ENCODE data around the gene NFKBIE. TPM values are rescaled to one million over a fixed set of nuclear protein-coding genes. Genes with fewer than 3 reads are reported as not detected.

The NFKBIE gene
- total and polyA plus RNA-seq, 4 experiments from 2014 or later: 8.0 to 15.0 (median 10.5) TPM

DNA sequence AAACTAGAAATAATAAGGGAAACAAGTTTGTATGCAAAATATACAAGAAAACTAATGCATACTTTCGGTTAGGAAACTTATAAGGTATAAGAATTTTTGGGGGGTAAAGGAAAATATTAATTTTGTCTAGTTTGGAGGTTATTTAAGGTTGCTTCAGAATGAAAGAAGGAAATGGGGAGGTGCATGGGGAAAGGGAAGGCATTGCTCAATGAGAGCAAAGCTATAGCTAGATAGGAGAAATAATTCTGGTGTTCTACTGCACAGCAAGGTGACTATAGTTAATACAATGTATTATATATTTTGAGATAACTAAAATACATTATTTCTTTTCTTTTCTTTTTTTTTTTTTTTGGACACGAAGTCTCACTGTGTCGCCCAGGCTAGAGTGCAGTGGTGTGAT is 54.1 kb downstream of the NFKBIE start:
- H3K27ac Mint-ChIP-seq: no peak overlapping the region
- no peaks in the 10 kb centered on the region for H3K9me3 ChIP-seq (ENCODE audit: control insufficient read depth in 1 of 2, low read length in 2 of 2)
- H3K27ac ChIP-seq (ENCODE audit: low read depth, low read length): no peak overlapping the region
- DNase-seq: no peak
- no peaks in the 10 kb centered on the region for H3K4me1 ChIP-seq (ENCODE audit: insufficient read depth, low read length)
- H3K4me3 Mint-ChIP-seq: no peak overlapping the region
- H3K36me3 ChIP-seq (ENCODE audit: insufficient read depth, low read length): no peaks in the 10 kb centered on the region
- no peaks in the 10 kb centered on the region for H3K4me1 Mint-ChIP-seq
- ChIA-PET POLR2A (ENCODE audit: partially characterized antibody) (no interaction called here), CTCF (ENCODE audit: partially characterized antibody) (interaction anchor here (1.0 kb wide), 1 partner anchor 10 kb away, joined by 3 read pairs; no protein-coding TSS in a partner anchor)
- H3K27me3 Mint-ChIP-seq: peaks cover 3 to 7% of the 10 kb centered on the region in 2 donors
- intact Hi-C loops (cut with micrococcal nuclease): no loop called here
- H3K36me3 Mint-ChIP-seq: no peaks in the 10 kb centered on the region
- no peak overlapping the region for H3K4me3 ChIP-seq (ENCODE audit: low read length in 2 of 2)
- no peaks in the 10 kb centered on the region for H3K27me3 ChIP-seq (ENCODE audit: insufficient read depth, low read length)
- no peaks in the 10 kb centered on the region for H3K9me3 Mint-ChIP-seq

Other genes starting within 250 kb of the NFKBIE start
- gene MRPL14, start 138.1 kb downstream of the NFKBIE start, total RNA-seq: 10 to 100 TPM; 21.7 to 23.9 TPM
- gene MRPL14, start 138.1 kb downstream of the NFKBIE start, polyA plus RNA-seq: 100 to 1,000 TPM; 103 to 123 TPM
- 10 to 100 TPM; 20.7 to 24.1 TPM for gene TMEM63B, start 138.0 kb downstream of the NFKBIE start, total RNA-seq
- 1 to 10 TPM in 1 of 2 donors, under 1 TPM in 1; 0.91 to 2.3 TPM for gene TMEM63B, start 138.0 kb downstream of the NFKBIE start, polyA plus RNA-seq
- gene CAPN11, start 106.7 kb downstream of the NFKBIE start, total RNA-seq: not detected
- not detected for gene CAPN11, start 106.7 kb downstream of the NFKBIE start, polyA plus RNA-seq
- gene MYMX, start 48.6 kb downstream of the NFKBIE start, total RNA-seq: not detected
- gene MYMX, start 48.6 kb downstream of the NFKBIE start, polyA plus RNA-seq: not detected
- 1 to 10 TPM; 2.1 to 3.1 TPM for gene SLC29A1, start 42.0 kb downstream of the NFKBIE start, total RNA-seq
- gene SLC29A1, start 42.0 kb downstream of the NFKBIE start, polyA plus RNA-seq: 1 to 10 TPM; 3.4 to 3.7 TPM
- 100 to 1,000 TPM; 303 to 324 TPM for gene HSP90AB1, start 18.4 kb downstream of the NFKBIE start, total RNA-seq
- gene HSP90AB1, start 18.4 kb downstream of the NFKBIE start, polyA plus RNA-seq: 100 to 1,000 TPM; 384 to 432 TPM
- 10 to 100 TPM; 20.7 to 20.9 TPM for gene SLC35B2, start 8.0 kb downstream of the NFKBIE start, total RNA-seq
- gene SLC35B2, start 8.0 kb downstream of the NFKBIE start, polyA plus RNA-seq: 10 to 100 TPM; 41.6 to 65.3 TPM
- not detected for gene TMEM151B, start 4.9 kb upstream of the NFKBIE start, total RNA-seq
- gene TMEM151B, start 4.9 kb upstream of the NFKBIE start, polyA plus RNA-seq: not detected
- 10 to 100 TPM; 23.7 to 25.6 TPM for gene AARS2, start 47.8 kb upstream of the NFKBIE start, total RNA-seq
- gene AARS2, start 47.8 kb upstream of the NFKBIE start, polyA plus RNA-seq: 10 to 100 TPM in 1 of 2 donors, 1 to 10 TPM in 1; 4.2 to 10.1 TPM
- gene SPATS1, start 77.1 kb upstream of the NFKBIE start, total RNA-seq: not detected
- not detected for gene SPATS1, start 77.1 kb upstream of the NFKBIE start, polyA plus RNA-seq
- gene CDC5L, start 122.2 kb upstream of the NFKBIE start, total RNA-seq: 10 to 100 TPM; 20.9 to 22.4 TPM
- 10 to 100 TPM in 1 of 2 donors, 1 to 10 TPM in 1; 9.8 to 17.7 TPM for gene CDC5L, start 122.2 kb upstream of the NFKBIE start, polyA plus RNA-seq

All from CD4-positive, alpha-beta memory T cell (primary cell).